Stimulated activated CD4-positive, alpha-beta T cell treated with anti-CD3 and anti-CD28 coated beads, Interleukin-2, amount 100 ng/mL, for 48 hours (primary cell): ENCODE results near the gene SND1.

Experiments used
- DNase-seq, 2 donors: peaks; one replicate each; pipeline ENCODE4 v3.0.0-alpha.2; 2020

The SND1 gene

GRCh38 chr7:128057909-128058308 lies 405.9 kb downstream of the SND1 start:
- DNase-seq = no peak

GRCh38 chr7:128059143-128059988 lies 407.4 kb downstream of the SND1 start:
- no peak for DNase-seq

GRCh38 chr7:128060018-128060417 lies 408.0 kb downstream of the SND1 start:
- DNase-seq = no peak

- no peak for DNase-seq
Measured at GRCh38 chr7:128063088-128063487, 411.1 kb downstream of the SND1 start.

GRCh38 chr7:128065872-128066271 lies 413.9 kb downstream of the SND1 start:
- no peak for DNase-seq

GRCh38 chr7:128066395-128066794 lies 414.4 kb downstream of the SND1 start:
- DNase-seq = no peak

- DNase-seq = no peak
Measured at GRCh38 chr7:128066858-128067257, 414.9 kb downstream of the SND1 start.

GRCh38 chr7:128067983-128068382 lies 416.0 kb downstream of the SND1 start:
- no peak for DNase-seq

- DNase-seq = no peak
Measured at GRCh38 chr7:128068785-128069184, 416.8 kb downstream of the SND1 start.

- DNase-seq = no peak
Measured at GRCh38 chr7:128069373-128070364, 417.7 kb downstream of the SND1 start.

GRCh38 chr7:128071376-128071775 lies 419.4 kb downstream of the SND1 start:
- no peak for DNase-seq

- DNase-seq = no peak
Measured at GRCh38 chr7:128071801-128072200, 419.8 kb downstream of the SND1 start.

- DNase-seq = no peak
Measured at GRCh38 chr7:128073671-128074310, 421.8 kb downstream of the SND1 start.

- no peak for DNase-seq
Measured at GRCh38 chr7:128074336-128074735, 422.3 kb downstream of the SND1 start.

- DNase-seq = no peak
Measured at GRCh38 chr7:128074736-128075135, 422.7 kb downstream of the SND1 start.

- DNase-seq = no peak
Measured at GRCh38 chr7:128075242-128076095, 423.5 kb downstream of the SND1 start.

- DNase-seq = no peak
Measured at GRCh38 chr7:128076196-128076795, 424.3 kb downstream of the SND1 start.

- no peak for DNase-seq
Measured at GRCh38 chr7:128076796-128077271, 424.8 kb downstream of the SND1 start.

- DNase-seq = no peak
Measured at GRCh38 chr7:128078309-128078708, 426.3 kb downstream of the SND1 start.

GRCh38 chr7:128080169-128080568 lies 428.2 kb downstream of the SND1 start:
- DNase-seq = no peak

- DNase-seq = no peak
Measured at GRCh38 chr7:128081351-128081750, 429.4 kb downstream of the SND1 start.

GRCh38 chr7:128081808-128082207 lies 429.8 kb downstream of the SND1 start:
- DNase-seq = no peak
